Right forelimb (tissue), 1 donor: Measurements from ENCODE around the gene FSHR.

ENCODE experiments used
- DNase-seq: peaks from one replicate; pipeline ENCODE4 v3.0.0-alpha.2; 2018

FSHR gene

GRCh38 chr2:49029406-49029805, 124.9 kb downstream of the FSHR start:
- DNase-seq = no peak

GRCh38 chr2:49028101-49028500, 126.2 kb downstream of the FSHR start:
- DNase-seq = no peak

GRCh38 chr2:49026706-49027105, 127.6 kb downstream of the FSHR start:
- DNase-seq = no peak

- DNase-seq = no peak
These were observed 133.0 kb downstream of the FSHR start for GRCh38 chr2:49021271-49021670.

- no peak for DNase-seq
These were observed 149.1 kb downstream of the FSHR start for GRCh38 chr2:49005261-49005660.

- no peak for DNase-seq
These were observed 150.2 kb downstream of the FSHR start for GRCh38 chr2:49004036-49004626.

GRCh38 chr2:49003201-49003600, 151.1 kb downstream of the FSHR start:
- no peak for DNase-seq

- no peak for DNase-seq
These were observed 151.6 kb downstream of the FSHR start for GRCh38 chr2:49002750-49003149.

- no peak for DNase-seq
These were observed 153.6 kb downstream of the FSHR start for GRCh38 chr2:49000695-49001094.

GRCh38 chr2:48998449-48998848, 155.9 kb downstream of the FSHR start:
- no peak for DNase-seq

GRCh38 chr2:48993576-48993975, 160.7 kb downstream of the FSHR start:
- no peak for DNase-seq

- no peak for DNase-seq
These were observed 162.7 kb downstream of the FSHR start for GRCh38 chr2:48991415-48992131.

- no peak for DNase-seq
These were observed 169.4 kb downstream of the FSHR start for GRCh38 chr2:48984922-48985321.

GRCh38 chr2:48983551-48983950, 170.8 kb downstream of the FSHR start:
- no peak for DNase-seq

- DNase-seq = no peak
These were observed 171.4 kb downstream of the FSHR start for GRCh38 chr2:48982887-48983435.

- no peak for DNase-seq
These were observed 173.5 kb downstream of the FSHR start for GRCh38 chr2:48980846-48981245.

- DNase-seq = no peak
These were observed 174.6 kb downstream of the FSHR start for GRCh38 chr2:48979691-48980090.

- no peak for DNase-seq
These were observed 176.2 kb downstream of the FSHR start for GRCh38 chr2:48978131-48978530.

GRCh38 chr2:48971801-48972200, 182.5 kb downstream of the FSHR start:
- DNase-seq = no peak

GRCh38 chr2:48968011-48968410, 186.3 kb downstream of the FSHR start:
- DNase-seq = no peak

GRCh38 chr2:48965204-48965603, 189.1 kb downstream of the FSHR start:
- DNase-seq = no peak

GRCh38 chr2:48961009-48961408, 193.3 kb downstream of the FSHR start:
- no peak for DNase-seq

GRCh38 chr2:48954935-48955334, 199.4 kb downstream of the FSHR start:
- no peak for DNase-seq

- no peak for DNase-seq
These were observed 200.0 kb downstream of the FSHR start for GRCh38 chr2:48954311-48954710.

GRCh38 chr2:48952614-48953013, 201.7 kb downstream of the FSHR start:
- no peak for DNase-seq
